ENCODE measurements around the gene MAPKAP1.

Gene MAPKAP1

DNA sequence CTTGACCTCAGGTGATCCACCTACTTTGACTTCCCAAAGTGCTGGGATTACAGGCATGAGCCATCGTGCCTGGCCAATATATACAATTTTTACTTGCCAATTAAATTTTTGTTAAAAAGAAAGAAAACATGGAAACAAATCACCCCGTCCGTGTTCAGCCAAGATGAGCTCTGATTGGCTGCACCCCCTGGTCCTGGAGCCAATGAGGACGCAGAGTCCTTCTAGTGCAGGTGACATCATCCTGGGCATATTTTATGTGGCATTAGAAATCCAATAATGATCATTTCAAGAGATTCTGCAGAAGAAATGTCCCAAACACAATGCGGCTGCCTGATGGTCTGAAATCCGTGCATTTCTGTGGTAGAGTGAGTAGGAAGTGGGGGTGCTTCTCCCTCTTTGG, 285.8 kb downstream of the MAPKAP1 start:
- H3K27ac ChIP-seq = no peak overlapping the region
- TF ChIP-seq, protein P1, sequence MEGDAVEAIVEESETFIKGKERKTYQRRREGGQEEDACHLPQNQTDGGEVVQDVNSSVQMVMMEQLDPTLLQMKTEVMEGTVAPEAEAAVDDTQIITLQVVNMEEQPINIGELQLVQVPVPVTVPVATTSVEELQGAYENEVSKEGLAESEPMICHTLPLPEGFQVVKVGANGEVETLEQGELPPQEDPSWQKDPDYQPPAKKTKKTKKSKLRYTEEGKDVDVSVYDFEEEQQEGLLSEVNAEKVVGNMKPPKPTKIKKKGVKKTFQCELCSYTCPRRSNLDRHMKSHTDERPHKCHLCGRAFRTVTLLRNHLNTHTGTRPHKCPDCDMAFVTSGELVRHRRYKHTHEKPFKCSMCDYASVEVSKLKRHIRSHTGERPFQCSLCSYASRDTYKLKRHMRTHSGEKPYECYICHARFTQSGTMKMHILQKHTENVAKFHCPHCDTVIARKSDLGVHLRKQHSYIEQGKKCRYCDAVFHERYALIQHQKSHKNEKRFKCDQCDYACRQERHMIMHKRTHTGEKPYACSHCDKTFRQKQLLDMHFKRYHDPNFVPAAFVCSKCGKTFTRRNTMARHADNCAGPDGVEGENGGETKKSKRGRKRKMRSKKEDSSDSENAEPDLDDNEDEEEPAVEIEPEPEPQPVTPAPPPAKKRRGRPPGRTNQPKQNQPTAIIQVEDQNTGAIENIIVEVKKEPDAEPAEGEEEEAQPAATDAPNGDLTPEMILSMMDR (conservative IDR thresholded peaks at IDR 0.05) = no peak

DNA sequence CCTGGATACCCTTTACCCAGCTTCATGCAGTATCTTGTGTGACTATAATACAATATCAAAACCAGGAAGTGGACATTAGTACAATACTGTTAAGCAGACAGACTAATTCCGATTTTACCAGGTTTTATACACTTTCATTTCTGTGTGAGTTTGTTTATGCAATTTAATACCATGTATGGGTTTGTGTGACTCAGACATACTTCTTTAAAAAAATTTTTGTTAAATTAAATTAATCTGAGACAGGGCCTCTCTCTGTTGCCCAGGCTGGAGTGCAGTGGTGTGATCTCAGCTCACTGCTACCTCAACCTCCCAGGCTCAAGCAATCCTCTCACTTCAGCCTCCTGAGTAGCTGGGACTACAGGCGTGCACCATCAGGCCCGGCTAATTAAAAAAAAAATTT, 288.6 kb downstream of the MAPKAP1 start:
- TF ChIP-seq, protein P1 (conservative IDR thresholded peaks at IDR 0.05) = no peak
- no peak overlapping the region for H3K27ac ChIP-seq

DNA sequence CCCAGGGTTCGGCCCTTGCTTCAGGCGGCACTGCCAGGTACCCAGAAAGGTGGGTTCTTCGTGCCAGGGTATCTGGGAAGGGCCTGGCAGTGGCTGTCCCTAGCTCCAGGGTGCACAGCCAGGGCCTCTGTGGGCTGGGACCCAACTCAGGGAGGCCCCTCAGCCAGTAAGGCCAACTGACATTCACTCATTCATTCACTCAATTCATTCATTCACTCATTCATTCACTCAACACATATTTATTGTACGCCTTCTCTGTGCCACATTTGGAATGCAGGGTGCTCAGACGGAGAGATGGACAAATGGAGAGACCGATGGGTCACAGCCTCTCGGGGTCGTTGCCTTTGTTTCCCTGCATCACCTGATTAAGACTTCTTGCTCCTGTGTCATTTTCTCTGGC, 290.5 kb downstream of the MAPKAP1 start:
- TF ChIP-seq, protein P1 (conservative IDR thresholded peaks at IDR 0.05) = no peak
- no peak overlapping the region for H3K27ac ChIP-seq

DNA sequence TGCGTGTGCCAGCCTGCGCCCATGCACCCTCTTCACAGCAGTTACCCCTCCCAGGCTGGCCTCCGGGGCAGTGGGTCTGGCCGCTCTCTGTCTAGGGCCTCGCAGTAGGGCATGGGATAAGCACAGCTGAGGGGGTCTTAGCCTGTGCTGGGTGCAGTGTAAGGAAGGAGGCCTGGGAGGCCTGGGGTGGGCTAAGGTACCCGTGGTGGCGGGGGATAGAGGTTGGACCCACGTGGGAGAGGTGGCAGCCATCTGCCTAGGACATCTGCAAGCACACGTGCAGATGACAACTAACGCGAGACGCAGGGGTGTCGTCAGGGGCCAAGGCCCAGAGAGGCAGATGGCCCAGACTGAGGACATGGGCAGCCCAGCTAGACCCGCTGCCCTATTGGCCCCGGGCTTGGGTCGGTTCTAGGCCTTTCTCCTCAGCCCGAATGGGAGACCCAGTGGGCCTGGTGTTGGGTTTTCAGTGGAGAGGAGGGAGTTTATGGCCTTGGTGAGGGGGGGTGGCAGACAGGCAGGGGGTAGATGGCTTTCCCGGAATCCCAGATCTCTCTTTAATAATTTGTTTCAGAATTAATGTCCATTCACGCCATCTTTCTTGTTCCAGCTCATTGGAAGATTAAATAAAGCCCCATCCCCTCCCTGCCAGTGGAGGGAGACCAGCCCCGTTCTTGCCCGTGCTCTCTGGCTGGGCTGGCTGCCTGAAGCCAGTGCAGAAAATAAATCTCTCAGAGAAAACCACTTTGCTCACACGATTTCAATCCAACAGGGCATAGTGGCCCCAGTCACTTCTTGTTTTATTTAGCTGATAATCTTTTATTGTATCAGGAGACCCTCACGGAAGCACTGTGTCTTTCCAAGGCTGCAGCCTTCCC, 291.2 kb downstream of the MAPKAP1 start:
- TF ChIP-seq, protein P1 (conservative IDR thresholded peaks at IDR 0.05) = no peak

DNA sequence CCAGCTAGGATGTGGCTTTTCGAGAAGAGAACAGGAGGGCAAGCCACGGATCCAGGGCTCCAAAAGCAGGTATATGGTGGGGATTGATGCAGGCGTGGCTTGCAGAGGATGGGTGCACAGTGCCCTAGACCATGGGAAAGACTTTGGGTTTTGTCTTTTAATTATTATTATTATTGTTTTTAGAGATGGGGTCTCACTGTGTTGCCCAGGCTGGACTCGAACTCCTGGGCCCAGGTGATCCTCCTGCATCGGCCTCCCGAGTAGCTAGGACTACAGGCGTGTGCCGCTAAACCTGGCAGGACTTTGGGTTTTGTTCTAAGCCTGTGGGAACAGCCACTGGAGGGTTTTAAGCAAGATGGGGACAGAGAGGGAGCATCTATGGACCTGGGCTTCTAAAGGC, 293.4 kb downstream of the MAPKAP1 start:
- TF ChIP-seq, protein P1 (conservative IDR thresholded peaks at IDR 0.05) = no peak

More for the DNA sequence above, 291.2 kb downstream of the MAPKAP1 start:
- H3K27ac ChIP-seq = no peak overlapping the region

DNA sequence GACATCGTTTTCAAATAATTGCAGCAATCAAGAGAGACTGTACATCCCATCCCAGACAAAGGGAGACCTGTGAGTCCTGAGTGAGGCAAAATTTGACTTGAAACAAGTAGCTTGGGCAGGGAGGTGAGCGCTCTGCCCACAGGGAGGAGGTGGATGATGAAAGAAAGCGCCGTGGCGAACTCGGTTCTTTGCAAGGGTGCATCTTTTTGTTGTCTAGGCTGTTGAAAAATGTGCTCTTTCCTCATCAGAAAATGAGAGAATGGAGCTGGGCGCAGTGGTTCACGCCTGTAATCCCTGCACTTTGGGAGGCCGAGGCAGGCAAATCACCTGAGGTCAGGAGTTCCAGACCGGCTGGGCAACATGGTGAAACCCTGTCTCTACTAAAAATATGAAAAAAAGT, 294.8 kb downstream of the MAPKAP1 start:
- TF ChIP-seq, protein P1 (conservative IDR thresholded peaks at IDR 0.05) = no peak
- H3K27ac ChIP-seq = no peak overlapping the region

More for the DNA sequence above, 293.4 kb downstream of the MAPKAP1 start:
- H3K27ac ChIP-seq = no peak overlapping the region

DNA sequence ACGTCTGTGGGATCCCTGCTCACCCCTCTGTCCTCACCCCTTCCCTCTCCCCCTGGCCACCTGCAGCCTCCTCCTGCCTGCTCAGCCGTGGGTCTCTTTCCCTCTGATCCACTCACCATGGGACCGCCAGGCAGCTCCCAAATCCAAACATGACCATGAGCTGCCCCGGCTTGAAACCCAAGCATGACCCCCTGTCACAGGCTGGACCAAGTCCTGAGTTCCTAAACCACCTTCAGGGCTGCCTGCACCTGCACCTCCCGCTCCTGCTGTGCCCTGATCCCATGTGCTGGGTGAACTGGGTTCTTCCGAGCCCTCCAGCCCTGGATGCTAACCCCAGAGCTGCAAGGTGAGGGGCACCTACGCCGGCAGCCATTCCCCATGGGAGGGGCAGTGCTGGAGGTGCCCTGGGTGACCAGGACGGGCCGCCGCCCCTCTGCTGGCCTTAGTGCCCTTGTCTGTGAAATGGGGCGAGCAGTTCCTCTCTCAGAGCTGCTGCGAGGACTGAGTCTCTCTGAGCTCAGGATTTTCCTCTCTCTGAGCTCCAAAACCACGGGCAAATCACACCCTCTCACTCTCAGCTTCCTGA, 295.7 kb downstream of the MAPKAP1 start:
- H3K27ac ChIP-seq = peak overlapping the region; percentile 39; the same call in 1 of the 2 replicates
- TF ChIP-seq, protein P1 (conservative IDR thresholded peaks at IDR 0.05) = no peak

All from VCaP (cell line).